HG02938 (cell line): ENCODE results near the gene C2orf74.
A peak's percentile ranks its signal among the peaks of the same experiment; 100 is the strongest.
"Not testable (repeated sequence)": the region's sequence is repeated elsewhere in the genome, so short reads cannot be mapped to it uniquely, and the experiment has no call there.

Experiments
- ATAC-seq: cut with Tn5 transposase; IDR thresholded peaks from one replicate; pipeline ENCODE4 v1.9.1; 2021; ENCODE audit warnings: mild to moderate bottlenecking, moderate library complexity; ENCODE audit not compliant: unreplicated experiment

C2orf74 gene

GRCh38 chr2:61172671-61173070 lies 10.7 kb downstream of the C2orf74 start:
- no peak for ATAC-seq

DNA sequence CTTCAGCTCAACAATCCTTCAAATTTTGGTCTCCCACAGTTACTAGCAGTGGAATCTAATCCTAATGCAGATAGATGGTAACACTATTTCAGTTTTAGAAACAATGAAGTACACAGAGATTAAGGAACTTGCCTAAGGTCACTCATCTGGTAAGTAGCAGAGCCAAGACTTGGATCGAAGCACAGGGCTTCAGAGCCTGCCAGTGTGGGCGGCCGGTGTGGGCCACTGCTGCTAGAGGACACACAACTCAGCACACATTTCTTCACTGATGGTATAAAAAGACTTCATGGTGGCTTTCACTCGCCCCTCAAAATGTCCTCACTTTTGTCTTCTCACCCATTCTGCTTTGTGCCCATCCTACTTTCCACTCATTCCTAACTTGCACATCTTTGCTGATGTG lies 11.1 kb downstream of the C2orf74 start:
- ATAC-seq: no peak

- ATAC-seq: no peak
Observed at GRCh38 chr2:61175036-61175435, 13.0 kb downstream of the C2orf74 start.

GRCh38 chr2:61176755-61177726 lies 15.1 kb downstream of the C2orf74 start:
- peak; percentile 64 for ATAC-seq

- ATAC-seq: peak; percentile 37
Observed at GRCh38 chr2:61177727-61178549, 15.9 kb downstream of the C2orf74 start.

GRCh38 chr2:61178603-61179545 lies 16.9 kb downstream of the C2orf74 start:
- ATAC-seq: no peak

DNA sequence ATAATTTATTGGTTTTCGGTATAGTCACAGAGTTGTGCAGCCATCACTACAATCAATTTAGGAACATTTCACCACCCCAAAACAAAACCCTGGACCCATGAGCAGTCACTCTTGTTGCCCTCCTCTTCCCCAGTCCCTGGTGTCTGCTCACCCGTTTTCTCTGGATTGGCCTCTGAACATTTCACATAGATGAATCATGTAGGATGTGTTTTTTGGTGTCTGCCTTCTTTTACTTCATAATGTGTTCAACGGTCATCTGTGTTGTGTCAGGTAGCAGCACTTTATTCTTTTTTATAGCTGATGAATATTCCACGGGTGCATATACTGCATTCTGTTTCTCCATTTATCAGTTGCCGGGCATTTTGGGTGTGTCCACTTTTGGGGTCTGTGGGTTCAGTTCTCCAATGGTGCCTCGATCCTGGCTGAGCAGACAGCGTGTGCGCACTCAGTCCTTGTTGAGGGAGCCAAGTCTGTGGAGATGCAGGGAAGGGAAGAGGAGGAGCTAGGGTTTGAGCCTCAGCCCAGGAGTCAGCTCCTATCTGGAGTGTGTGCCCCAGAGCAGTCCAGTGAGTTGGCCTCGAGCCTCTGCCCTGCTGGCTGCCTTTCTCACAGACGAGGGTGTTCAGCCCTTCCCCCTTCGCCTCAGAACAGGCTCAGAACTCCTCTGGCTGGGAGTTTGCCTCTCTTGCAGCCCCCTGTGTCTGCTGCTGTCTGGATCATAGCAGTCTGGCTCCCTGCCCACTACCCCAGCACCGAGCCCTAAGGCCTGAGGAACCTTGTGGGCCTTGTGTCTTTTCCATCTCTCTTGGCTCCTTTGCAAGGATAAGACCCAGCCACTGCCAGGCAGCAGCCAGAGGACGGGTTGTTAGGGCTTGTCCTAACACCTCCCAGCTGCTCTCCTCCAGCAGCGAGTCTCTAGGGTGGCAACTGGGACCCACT lies 18.0 kb downstream of the C2orf74 start:
- ATAC-seq: no peak

DNA sequence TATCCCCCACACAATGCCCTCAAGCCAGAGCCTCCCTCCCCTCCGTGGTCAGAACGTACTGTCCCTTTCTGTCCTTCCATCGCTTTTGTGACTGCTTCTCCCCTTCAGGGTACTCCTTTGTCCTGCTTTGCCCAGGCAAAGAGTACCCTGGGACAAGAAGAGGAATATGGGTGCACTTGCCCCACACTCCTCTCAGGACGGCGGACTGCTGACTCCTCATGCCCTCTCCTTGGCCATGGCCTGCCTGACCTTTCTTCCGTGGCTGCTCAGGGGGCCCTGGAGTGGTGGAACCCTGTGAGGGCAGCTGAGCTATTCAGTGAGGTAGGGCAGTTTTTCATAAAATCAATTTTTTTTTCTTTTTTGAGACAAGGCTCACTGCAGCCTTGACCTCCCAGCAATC lies 18.7 kb downstream of the C2orf74 start:
- ATAC-seq: no peak

DNA sequence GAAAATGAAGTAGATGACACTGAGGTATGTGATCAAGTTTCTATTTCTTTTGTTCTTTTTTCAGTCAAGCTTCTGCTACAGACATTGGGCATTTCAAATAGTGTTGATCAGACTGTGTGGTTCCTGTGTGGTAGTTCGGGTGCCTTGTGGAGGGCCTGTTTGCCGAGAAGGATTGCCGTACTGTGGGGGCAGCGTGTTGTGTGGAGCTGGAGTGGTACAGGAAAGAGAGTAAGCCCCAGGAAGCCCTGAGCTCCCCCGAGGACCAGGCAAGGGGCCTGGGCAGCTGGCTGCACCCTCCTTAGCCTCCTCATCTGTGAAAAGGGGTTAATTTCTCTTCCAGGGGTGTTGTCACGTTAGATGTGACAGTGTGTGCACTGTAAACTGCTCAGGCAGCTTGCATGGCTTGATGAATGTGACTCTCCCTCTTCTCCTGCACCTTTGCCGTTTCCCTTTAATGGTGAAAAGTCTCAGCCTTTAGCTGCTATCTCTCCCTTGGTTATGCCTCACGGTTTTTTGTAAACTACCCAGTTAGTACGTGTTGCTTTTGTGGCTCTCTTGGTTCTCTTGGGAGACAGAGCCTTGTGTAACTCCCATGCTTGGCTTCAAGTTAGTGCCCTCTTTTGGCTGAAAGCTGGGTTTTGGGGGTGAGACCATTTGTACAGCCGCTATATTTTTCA lies 19.5 kb downstream of the C2orf74 start:
- ATAC-seq: no peak

DNA sequence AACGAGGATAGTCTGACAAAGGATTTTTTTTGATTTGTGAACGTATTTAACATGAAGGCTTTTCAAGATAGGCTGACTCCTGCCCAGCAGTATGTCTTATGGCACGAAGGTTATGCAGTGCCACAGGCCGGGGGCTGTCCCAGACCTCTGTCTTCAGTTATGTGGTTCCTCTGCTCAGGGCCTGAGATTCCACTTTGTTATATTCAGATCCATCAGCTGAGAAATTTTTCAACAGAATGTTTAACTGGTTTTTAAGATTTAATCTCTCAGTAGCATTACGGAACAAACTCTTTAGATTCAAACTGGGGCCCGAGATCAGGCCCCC lies 20.0 kb downstream of the C2orf74 start:
- ATAC-seq: no peak

- no peak for ATAC-seq
Observed at GRCh38 chr2:61183795-61184194, 21.8 kb downstream of the C2orf74 start.

- no peak for ATAC-seq
Observed at GRCh38 chr2:61184263-61184662, 22.3 kb downstream of the C2orf74 start.

DNA sequence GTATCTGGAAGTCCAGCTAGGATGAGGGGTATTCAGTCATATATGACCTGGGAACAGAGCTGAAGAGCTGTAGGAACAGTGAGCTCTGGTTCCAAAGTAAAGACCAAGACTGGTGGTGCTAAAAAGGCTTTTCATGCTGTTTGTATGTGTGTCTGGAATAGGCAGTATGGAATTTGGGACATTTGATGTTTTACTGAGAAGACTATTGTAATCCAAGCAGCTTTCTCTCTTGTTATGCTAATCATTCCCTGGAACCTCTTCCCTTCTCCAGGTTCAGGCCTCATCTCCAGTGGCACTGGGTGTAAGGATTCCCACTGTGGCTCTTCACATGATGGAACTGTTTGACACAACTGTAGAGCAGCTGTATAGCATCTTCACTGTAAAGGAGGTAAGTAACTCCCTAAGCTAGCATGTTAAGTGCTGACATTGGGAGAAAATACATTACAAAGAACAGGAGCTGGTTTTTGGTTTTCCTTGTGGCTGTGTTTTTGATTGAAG lies 23.3 kb downstream of the C2orf74 start:
- ATAC-seq: no peak

GRCh38 chr2:61187085-61187484 lies 25.1 kb downstream of the C2orf74 start:
- no peak for ATAC-seq

DNA sequence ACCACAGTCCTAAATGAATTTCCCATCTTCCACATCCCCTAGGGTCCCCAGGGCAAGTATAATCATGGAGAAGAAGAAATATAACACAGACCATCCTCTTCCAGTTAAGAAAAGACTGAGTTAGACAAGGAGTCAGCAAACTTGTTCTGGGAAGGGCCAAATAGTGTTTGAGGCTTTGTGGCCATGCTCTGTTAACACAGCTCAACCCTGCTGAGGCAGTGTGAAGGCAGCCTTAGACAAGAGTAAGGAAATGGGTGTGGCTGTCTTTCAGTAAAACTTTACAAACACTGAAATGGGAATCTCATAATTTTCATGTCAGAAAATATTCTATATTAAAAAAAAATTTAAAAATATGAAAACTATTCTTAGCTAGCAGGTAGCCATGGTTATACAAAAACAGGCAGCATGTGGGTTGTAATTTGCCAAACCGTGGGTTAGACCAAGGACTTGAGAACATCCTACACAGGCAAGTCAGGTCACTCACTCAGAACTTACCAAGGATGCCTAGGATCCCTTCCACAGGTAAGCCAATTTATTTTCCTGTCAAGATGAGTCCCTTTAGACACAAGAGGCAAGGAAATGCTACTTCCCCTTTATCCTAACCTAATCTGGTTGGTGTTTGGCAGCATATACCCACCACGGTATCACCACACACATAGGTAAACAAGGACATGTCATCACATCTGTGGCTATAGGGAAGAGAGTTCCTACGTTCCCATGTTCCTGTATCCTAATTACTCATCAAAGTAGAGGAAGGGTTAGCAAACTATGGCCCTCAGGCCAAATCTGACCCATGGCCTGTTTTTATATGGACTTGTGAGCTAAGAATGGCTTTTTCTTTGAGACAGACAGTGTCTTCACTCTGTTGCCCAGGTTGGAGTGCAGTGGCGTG lies 31.9 kb downstream of the C2orf74 start:
- ATAC-seq: no peak

DNA sequence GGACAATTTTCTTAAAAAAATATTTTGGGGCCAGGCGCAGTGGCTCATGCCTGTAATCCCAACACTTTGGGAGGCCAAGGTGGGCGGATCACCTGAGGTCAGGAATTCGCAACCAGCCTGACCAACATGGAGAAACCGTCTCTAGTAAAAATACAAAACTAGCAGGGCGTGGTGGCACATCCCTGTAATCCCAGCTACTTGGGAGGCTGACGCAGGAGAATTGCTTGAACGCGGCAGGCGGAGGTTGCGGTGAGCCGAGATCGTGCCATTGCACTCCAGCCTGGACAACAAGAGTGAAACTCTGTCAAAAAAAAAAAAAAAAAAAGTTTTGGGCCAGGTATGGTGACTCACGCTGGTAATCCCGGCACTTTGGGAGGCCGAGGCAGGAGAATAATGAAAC lies 32.7 kb downstream of the C2orf74 start:
- ATAC-seq: not testable (repeated sequence)

- no peak for ATAC-seq
Observed at GRCh38 chr2:61196671-61197070, 34.7 kb downstream of the C2orf74 start.

GRCh38 chr2:61205132-61205531 lies 43.1 kb downstream of the C2orf74 start:
- no peak for ATAC-seq
